HG02798 (cell line): ENCODE measurements around the gene C11orf58.

Source experiments
- ATAC-seq: cut with Tn5 transposase; IDR thresholded peaks from one replicate; pipeline ENCODE4 v1.9.1; 2021; ENCODE audit warnings: mild to moderate bottlenecking; ENCODE audit not compliant: unreplicated experiment, poor library complexity

Gene C11orf58

DNA sequence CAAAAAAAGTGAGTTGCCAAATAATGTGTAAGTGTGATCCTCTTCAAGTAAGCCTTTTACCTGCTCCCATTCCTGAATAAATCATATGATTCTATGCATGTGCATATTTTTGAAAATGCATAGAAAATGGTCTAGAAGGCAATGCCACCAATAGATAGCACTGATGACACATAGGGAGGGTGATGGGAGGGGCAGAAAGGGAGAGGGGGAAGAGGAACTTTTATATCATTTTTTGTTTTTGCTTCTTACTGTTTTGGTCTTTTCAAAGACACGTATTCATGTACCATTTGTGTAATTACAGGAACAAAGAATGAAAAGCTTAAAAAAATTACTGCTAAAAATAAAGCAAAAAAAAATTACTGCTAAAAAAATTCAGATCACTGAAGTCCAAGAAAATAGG lies 60.8 kb downstream of the C11orf58 start:
- no peak for ATAC-seq

DNA sequence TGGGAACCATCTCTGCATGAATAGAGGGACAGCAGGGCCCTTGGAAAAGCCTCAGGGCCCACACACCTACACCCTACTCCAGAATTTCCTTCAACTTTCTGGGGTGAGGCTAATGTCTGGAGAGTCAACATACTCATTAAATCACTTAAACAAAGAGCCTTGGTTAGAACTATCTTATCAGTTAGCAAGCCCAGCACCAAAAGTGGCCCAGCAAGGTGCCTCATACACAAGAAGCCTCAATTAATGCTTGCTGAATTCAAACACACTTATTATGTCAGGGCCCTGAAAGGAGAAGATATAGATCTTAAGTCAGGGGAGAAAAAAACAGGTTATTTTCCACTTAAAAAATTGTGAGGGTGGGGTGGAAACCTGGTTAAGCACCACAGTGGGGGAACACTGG lies 61.4 kb downstream of the C11orf58 start:
- ATAC-seq = no peak

DNA sequence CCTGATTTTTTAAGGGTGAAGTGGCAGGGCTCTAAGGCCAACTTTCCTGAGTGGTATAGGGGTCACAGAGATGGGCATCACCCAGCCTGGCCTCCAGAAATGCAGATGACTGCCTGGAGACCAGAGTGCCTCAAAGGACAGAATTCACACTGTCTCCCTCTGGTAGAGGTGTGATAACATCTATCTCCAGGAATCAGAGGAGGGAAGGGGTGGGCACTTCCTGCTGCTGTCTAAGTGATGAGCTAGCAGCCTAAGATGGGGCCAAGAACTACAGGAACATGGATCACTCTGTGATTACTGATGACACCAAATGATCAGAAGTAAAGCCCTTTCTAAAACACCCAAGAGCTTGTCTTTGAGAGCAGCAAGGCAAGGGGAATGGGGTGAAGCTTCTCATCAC lies 61.9 kb downstream of the C11orf58 start:
- no peak for ATAC-seq

DNA sequence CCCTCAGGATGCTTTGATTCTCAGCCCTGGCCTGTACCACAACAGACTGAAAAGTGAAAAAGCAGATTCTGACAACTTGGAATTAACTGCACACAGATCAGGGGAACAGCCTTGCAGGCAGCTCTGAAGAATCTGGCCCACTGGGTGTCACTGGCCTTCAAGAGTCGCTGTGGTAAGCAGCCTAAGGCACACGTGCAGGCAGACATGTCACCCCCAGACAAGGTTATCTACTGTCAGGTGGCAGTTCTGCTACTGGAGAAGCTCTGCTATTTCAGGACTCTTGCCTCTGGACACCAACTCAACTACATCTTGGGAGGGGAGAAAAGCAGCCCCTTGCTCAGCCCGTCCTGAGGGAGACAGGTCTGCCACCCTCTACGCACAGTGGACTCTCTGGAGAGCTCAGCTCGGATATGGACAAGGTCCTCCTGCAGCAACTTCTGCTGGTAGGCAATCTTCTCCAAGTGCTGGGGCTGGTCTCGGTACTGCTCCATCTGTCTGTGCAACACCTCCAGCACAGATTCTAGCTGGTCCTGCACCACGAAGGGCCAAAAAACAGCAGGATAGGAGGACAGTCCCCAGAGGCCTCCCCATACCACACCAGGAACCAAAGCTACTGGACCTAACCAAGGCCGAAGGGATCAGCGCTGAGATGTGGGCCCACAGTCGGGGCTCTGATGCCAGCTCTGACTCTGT lies 63.0 kb downstream of the C11orf58 start:
- ATAC-seq = no peak

DNA sequence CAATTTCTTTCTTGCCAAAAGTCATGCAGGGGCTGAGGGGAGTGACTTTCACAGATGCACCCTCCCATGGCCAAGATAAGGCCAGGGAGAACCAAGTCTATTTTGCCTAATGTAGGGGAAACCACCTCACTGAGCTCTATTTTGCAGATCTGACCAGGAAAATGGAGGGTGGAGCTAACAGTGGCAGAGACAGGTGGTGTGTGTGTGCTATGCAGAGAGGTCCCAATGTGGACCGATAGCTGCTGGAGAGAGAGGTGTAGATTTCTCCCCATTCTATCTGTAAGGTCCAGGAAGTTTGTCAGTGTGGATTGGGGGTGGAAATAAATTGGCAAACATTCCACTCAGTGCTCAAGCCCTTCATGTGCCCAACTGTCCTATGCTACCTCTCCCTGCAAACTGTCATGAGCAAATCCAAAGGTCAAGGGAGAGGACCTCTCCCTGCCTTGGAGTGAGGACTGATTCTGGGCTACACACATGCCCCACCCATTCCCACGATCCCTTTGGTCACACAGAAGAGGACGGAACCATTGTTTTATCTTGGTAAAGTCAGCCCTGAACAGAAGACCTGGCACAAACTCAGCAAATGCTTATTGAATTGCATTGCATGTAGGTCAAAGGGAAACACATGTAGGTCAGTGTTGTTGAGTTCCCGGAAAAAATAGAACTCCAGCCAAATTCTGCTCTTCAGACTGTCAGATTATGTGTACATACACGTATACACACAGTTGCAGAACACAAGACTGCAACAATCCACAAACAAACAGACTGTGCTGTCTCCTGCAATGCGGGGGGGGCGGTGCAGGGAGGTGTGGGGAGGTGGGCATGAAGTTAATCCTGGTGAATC lies 65.9 kb downstream of the C11orf58 start:
- ATAC-seq = no peak

DNA sequence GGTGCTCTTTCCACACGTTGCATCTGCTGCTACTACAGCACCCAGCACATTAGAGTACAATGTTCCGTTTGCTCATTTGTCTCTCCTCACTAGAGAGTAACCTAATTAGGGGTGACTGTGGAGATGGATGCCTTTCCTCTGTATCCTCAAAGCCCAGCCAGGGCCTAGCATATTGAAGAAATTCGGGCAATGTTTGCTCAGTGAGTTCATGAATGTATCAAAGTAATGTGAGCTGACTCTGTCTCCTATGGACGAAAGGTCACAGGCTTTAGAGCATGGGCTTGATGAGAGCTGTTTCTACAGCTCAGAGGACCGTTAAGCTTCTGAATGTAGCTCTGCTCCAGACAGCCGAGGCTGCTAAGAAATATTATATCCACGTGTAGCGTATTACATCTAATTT lies 67.5 kb downstream of the C11orf58 start:
- ATAC-seq = no peak

DNA sequence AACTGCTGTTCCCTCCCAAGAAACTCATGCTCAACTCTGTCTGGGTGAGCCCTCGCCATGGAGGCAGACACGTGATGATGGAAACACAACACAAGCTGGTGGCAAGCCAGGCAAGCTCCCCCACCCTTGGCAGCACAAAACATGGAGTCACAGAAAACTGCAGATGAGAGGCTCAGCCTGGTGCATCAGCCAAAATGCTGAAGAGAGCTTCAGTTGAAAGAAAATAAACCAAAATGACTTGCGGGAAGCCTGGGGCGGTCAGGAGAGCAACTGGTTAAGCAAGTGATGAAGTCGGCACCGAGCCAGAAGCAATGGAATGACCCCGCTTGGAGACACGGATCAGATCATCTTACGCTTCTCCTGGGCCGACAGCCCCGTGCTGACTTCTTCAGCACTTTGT lies 68.3 kb downstream of the C11orf58 start:
- ATAC-seq = no peak

DNA sequence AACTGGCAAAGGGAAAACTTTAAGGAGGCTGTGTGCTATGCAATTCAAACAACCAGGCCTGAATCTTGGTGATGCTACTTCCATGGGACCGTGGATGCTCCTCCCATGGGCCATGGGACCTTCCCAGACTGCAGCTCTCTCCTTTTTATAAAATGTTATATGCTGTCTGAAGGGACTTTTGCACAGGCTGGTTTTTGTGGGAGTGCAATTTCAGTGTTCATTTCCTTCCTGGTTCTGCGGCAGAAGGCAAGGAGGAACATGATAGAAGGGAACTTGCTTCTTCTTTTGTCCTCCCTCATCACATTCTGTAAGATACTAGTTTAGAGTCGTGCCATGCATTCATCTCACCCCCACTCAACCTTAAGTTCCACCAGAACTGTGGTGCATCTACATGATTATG lies 68.9 kb downstream of the C11orf58 start:
- no peak for ATAC-seq
